ENCODE results near the gene RPL36AL.

Gene RPL36AL

DNA sequence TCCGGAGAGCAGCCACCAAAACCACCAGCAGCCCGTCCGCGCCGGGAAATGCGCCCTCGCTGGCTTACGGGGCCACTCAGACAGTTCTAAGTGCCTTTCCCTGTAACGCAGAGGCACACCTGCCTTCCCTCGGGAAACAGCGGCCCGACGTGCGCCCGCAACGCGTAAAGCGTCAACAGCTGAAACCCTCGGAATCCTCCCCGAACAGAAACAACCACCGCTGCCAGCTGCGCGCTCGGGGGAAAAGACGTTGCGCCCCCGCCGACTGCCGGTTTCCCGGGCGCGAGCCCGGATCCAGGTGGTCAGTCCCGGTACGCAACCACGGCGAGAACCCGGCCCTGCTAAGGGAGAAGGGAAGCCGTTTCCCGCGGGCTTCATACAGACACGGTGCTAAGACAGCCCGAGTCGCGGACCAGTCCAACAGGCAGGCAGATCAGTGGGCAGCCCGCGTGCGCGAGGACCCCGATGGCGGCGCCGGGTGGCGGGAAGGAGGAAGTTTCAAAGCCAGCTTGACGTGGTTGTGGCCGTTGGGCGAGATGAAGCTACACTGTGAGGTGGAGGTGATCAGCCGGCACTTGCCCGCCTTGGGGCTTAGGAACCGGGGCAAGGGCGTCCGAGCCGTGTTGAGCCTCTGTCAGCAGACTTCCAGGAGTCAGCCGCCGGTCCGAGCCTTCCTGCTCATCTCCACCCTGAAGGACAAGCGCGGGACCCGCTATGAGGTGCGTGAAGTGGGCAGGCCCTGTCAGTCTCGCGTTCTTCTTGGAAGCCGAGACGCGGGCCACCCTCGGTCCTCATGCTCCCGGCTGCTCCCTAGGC, 21.7 kb downstream of the RPL36AL start, which contains the start of gene LRR1:
LRR1 (plus strand) TSS at position 456 of the 816 bp plus-strand sequence; CDS start at position 537, 81 bp downstream.
- no peak for TF ChIP-seq ZNF274 (IDR thresholded peaks at IDR 0.05; ENCODE audit: low read depth, low read length)
- H3K4me3 ChIP-seq (ENCODE audit: low read length), result peak within 1 kb of the TSS; percentile 81

- H3K4me3 ChIP-seq (ENCODE audit: low read length), result peak overlapping the region; percentile 75
- TF ChIP-seq ZNF274 (IDR thresholded peaks at IDR 0.05; ENCODE audit: low read depth, low read length), result no peak
These were observed 22.3 kb downstream of the RPL36AL start for GRCh38 chr14:49598189-49598484.

- no peak for TF ChIP-seq ZNF274 (IDR thresholded peaks at IDR 0.05; ENCODE audit: low read depth, low read length)
These were observed 25.9 kb downstream of the RPL36AL start for GRCh38 chr14:49594347-49595091.

DNA sequence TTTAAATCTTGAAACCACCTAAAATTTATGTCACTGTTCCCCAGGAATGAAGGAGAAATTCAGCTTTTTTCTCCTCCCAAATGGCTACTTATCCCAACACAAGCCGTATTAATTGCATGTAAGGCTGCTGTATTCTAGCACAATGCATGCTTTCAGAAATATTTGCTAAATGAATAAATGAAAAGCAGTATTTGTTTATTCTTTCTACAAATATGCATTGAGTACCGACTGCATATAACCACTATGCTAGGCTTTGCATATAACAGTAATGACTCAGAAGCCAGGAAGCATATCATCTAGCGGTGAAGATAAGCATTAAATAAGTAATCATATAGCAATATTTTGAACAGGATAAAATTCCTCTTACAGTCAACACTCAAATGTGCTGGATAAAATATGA, 27.4 kb downstream of the RPL36AL start:
- no peak for TF ChIP-seq ZNF274 (IDR thresholded peaks at IDR 0.05; ENCODE audit: low read depth, low read length)
- H3K4me3 ChIP-seq (ENCODE audit: low read length), result no peak overlapping the region

More at GRCh38 chr14:49594347-49595091, 25.9 kb downstream of the RPL36AL start:
- no peak overlapping the region for H3K4me3 ChIP-seq (ENCODE audit: low read length)

GRCh38 chr14:49589387-49589786, 31.0 kb downstream of the RPL36AL start:
- H3K4me3 ChIP-seq (ENCODE audit: low read length), result no peak overlapping the region
- TF ChIP-seq ZNF274 (IDR thresholded peaks at IDR 0.05; ENCODE audit: low read depth, low read length), result no peak

DNA sequence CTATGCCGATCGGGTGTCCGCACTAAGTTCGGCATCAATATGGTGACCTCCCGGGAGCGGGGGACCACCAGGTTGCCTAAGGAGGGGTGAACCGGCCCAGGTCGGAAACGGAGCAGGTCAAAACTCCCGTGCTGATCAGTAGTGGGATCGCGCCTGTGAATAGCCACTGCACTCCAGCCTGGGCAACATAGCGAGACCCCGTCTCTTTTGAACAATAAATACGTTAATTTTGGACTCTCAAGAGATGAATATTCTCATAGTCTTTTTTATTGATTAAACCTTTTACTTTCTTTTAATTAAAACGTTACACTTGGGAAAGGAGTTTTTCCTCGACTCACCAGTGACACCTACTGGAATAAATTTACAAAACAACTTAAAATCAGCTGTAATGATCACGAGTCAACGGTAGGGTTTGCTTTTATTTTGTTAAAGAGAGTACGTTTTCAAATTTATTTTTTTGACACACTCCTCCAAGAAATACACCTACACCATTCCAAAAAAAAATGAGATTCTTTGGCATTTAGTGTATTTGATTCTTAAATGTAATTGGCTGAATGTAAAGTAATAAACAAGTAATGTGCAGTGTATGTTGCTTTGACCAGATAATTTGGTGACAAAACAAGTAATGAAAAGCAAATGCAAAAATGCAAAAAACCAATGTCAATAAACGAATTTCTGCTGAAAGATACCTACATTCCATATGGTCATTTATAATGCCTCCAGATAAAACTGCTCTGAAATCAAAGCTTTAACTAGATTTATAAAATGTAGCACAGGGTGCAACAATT, 33.6 kb downstream of the RPL36AL start:
- TF ChIP-seq ZNF274 (IDR thresholded peaks at IDR 0.05; ENCODE audit: low read depth, low read length), result no peak
- peak overlapping the region; percentile 50; the same call in 1 of the 2 replicates for H3K4me3 ChIP-seq (ENCODE audit: low read length)

- peak within 1 kb of the TSS; percentile 87 for H3K4me3 ChIP-seq (ENCODE audit: low read length)
- TF ChIP-seq ZNF274 (IDR thresholded peaks at IDR 0.05; ENCODE audit: low read depth, low read length), result no peak
These were observed 34.4 kb downstream of the RPL36AL start, which contains the start of gene RPS29 for GRCh38 chr14:49585803-49586672. RPS29 (minus strand) TSS chr14:49586380; CDS start chr14:49586346, 34 bp downstream.

- H3K4me3 ChIP-seq (ENCODE audit: low read length), result peak overlapping the region; percentile 87
These were observed 35.3 kb downstream of the RPL36AL start for GRCh38 chr14:49584981-49585640.

DNA sequence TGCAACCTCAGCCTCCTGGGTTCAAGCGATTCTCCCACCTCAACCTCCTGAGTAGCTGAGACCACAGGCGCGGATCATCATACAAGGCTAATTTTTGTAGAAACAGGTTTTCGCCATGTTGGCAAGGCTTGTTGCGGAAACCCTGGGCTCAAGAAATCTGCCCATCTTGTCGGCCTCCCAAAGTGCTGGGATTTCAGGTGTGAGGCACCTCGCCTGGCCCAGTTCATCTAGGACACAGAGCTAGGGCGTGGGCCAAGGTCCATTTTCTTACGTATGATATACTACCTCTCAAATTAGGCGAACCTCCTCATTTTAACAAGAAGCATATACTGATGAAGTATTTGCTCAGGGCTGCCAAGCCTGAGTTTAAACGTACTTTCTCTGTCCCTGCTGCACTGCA, 36.4 kb downstream of the RPL36AL start:
- peak overlapping the region; percentile 87; the same call in 1 of the 2 replicates for H3K4me3 ChIP-seq (ENCODE audit: low read length)
- no peak for TF ChIP-seq ZNF274 (IDR thresholded peaks at IDR 0.05; ENCODE audit: low read depth, low read length)

DNA sequence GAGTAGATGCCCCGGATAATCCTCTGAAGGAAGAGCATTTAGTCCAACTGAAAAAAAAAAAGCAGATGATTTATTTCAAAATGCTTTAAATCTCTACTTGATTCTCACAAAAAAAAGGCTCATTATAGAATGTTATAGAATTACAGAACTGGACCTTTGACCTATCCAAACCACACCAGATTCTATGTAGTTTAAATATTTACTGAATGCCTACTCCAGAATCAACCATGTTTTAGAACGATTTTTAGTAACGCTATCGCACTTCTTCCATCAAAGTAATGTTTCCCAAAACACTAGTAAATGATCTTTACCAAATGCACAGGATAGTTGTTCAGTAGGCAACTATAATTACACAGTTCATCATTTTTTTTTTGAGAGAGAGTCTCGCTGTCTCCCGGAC, 36.8 kb downstream of the RPL36AL start:
- peak overlapping the region; percentile 87; the same call in 1 of the 2 replicates for H3K4me3 ChIP-seq (ENCODE audit: low read length)
- no peak for TF ChIP-seq ZNF274 (IDR thresholded peaks at IDR 0.05; ENCODE audit: low read depth, low read length)

GRCh38 chr14:49582113-49582977, 38.1 kb downstream of the RPL36AL start:
- no peak for TF ChIP-seq ZNF274 (IDR thresholded peaks at IDR 0.05; ENCODE audit: low read depth, low read length)
- no peak overlapping the region for H3K4me3 ChIP-seq (ENCODE audit: low read length)

Measured in GM08714 (cell line).